Lower leg skin (tissue), 3 donors: ENCODE measurements around the gene KLHDC8A.

Experiments used
- POLR2A ChIP-seq, 2 donors: fragments of 450-650 bp; IDR thresholded peaks; one replicate each; pipeline ENCODE4 v1.6.1; 2016 to 2017; ENCODE audit warnings: antibody characterized with exemption in 2 of 2, mild to moderate bottlenecking in 1 of 2, moderate library complexity in 1 of 2
- TF ChIP-seq, protein P1 (sequence below), 3 donors: fragments of 450-650 bp; IDR thresholded peaks; one replicate each; pipeline ENCODE4 v1.5.1; 2016; ENCODE audit warnings: antibody characterized with exemption in 3 of 3, mild to moderate bottlenecking in 3 of 3, moderate library complexity in 2 of 3

DNA sequence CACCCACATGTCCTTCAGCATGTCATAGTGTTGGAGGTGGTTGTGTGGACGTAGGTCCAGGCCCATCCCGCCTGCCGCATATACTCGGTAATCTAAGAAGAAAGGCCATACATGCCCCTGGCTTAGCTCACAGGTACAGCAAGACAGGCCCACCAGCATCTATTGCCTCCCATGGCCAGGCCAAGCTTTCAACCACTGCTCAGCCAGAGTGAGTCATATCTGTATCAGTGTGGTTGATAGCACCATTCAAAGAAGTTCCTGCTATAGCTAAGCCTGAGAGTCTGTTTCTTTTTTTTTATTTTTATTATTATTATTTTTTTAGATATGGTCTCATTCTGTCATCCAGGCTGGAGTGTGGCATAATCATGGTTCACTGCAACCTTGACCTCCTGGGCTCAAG is 17.0 kb downstream of the KLHDC8A start:
- TF ChIP-seq, protein P1, sequence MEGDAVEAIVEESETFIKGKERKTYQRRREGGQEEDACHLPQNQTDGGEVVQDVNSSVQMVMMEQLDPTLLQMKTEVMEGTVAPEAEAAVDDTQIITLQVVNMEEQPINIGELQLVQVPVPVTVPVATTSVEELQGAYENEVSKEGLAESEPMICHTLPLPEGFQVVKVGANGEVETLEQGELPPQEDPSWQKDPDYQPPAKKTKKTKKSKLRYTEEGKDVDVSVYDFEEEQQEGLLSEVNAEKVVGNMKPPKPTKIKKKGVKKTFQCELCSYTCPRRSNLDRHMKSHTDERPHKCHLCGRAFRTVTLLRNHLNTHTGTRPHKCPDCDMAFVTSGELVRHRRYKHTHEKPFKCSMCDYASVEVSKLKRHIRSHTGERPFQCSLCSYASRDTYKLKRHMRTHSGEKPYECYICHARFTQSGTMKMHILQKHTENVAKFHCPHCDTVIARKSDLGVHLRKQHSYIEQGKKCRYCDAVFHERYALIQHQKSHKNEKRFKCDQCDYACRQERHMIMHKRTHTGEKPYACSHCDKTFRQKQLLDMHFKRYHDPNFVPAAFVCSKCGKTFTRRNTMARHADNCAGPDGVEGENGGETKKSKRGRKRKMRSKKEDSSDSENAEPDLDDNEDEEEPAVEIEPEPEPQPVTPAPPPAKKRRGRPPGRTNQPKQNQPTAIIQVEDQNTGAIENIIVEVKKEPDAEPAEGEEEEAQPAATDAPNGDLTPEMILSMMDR (IDR thresholded peaks at IDR 0.05): no peak
- no peak for TF ChIP-seq POLR2A (IDR thresholded peaks at IDR 0.05)
